PC-3 (cell line): ENCODE data around the gene BSCL2.

Experiments used
- CTCF ChIP-seq: fragments of 300-600 bp; sonication (generic); conservative IDR thresholded peaks from 2 replicates; pipeline ENCODE4 v1.5.1; 2017; ENCODE audit warnings: antibody characterized with exemption, low read depth, mild to moderate bottlenecking, low read length
- EZH2 ChIP-seq: fragments of 300-600 bp; sonication (generic); IDR thresholded peaks from one replicate; pipeline ENCODE4 v1.6.1; 2017; ENCODE audit warnings: antibody characterized with exemption, mild to moderate bottlenecking, low read length; ENCODE audit not compliant: unreplicated experiment

DNA sequence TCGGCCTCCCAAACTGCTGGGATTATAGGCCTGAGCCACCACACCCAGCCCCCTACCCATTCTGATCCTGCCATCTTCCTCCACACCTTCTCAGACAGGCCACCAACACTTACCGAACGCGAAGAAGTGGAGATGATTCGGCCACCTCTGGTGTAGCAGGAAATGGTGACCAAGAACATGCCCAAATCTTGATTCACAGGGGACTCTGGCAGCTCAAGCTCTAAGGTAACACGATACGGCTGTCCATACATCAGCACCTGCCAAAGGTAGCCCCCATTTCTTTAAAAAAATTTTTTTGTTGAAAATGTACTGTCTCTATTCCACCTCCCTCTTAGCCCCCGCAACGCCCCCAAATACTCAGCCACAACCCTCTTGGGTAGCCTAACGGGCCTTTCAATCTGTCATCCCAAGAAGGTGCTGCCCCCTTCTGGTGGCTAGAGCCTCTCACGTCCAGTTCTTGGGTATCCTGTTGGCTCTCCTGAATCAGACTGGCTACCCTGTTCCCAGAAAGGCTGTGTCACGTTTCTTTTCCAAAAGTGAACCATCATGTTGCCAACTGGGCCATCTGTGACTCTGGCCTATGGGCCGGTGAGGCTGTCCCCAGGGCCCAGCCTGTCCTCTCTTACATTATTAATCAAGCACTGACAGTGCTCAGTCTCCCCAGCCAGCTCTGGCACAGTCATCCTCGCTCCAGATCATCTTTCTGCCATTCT, 12.6 kb downstream of the BSCL2 start:
- peak; percentile 95 for TF ChIP-seq CTCF
- TF ChIP-seq EZH2, result no peak
